ENCODE data around the gene ZGRF1.

Gene ZGRF1

GRCh38 chr4:112604589-112604988 lies 32.1 kb downstream of the ZGRF1 start:
- Mint-ChIP-seq H3K9me3 (no peaks in the 10 kb centered on the region), H3K27ac (no peak overlapping the region), H3K27me3 (no peaks in the 10 kb centered on the region), H3K36me3 (ENCODE audit: low read depth) (no peaks in the 10 kb centered on the region), H3K4me1 (ENCODE audit: low read depth) (no peaks in the 10 kb centered on the region), H3K4me3 (no peak overlapping the region)
- intact Hi-C loops (cut with micrococcal nuclease), result loop anchor here (1.0 to 10.0 kb wide), 2 partner anchors 276 to 530 kb away; no protein-coding TSS in a partner anchor

GRCh38 chr4:112594993-112595392 lies 41.7 kb downstream of the ZGRF1 start:
- Mint-ChIP-seq H3K36me3 (ENCODE audit: low read depth) (no peaks in the 10 kb centered on the region), H3K4me1 (ENCODE audit: low read depth) (no peaks in the 10 kb centered on the region), H3K9me3 (no peaks in the 10 kb centered on the region), H3K27ac (no peak overlapping the region), H3K4me3 (no peak overlapping the region), H3K27me3 (no peaks in the 10 kb centered on the region)
- intact Hi-C loops (cut with micrococcal nuclease), result no loop called here

DNA sequence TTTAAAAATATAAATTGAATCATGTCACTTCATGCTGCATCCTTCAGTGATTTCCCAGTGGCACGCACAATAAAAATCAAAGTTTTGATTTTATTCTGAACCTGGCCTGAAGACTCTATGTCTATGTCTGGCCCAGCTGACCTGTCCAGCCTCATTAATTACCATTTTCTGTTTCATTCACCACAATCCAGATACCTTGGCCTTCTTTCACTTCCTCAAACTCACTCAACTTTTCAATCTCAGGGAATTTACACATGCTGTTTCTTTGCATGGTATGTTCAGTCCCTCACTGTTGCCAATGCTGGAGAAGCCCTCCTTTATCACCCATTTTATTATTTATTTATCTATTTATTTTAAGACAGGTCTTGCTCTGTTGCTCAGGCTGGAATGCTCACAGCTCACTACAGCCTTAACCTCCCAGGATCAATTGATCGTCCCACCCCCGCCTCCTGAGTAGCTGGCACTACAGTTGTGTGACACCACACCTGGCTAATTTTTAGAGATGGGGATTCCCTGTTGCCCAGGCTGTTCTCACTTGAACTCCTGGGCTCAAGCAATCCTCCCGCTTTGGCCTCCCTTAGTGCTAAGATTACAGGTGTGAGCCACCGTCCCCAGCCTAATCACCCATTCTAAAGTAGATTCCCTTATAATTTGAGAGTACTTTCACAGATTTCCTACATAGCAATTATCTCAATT lies 43.1 kb downstream of the ZGRF1 start:
- Mint-ChIP-seq H3K36me3 (ENCODE audit: low read depth) (peaks cover 10% of the 10 kb centered on the region), H3K4me1 (ENCODE audit: low read depth) (peaks cover 7% of the 10 kb centered on the region), H3K27ac (no peak overlapping the region)

GRCh38 chr4:112592717-112593116 lies 44.0 kb downstream of the ZGRF1 start:
- Mint-ChIP-seq H3K4me3 (no peak overlapping the region), H3K36me3 (ENCODE audit: low read depth) (peaks cover 10% of the 10 kb centered on the region), H3K27ac (no peak overlapping the region), H3K27me3 (no peaks in the 10 kb centered on the region), H3K4me1 (ENCODE audit: low read depth) (peaks cover 7% of the 10 kb centered on the region), H3K9me3 (no peaks in the 10 kb centered on the region)
- intact Hi-C loops (cut with micrococcal nuclease), result no loop called here

More for the DNA sequence above, 43.1 kb downstream of the ZGRF1 start:
- H3K27me3 Mint-ChIP-seq, result no peaks in the 10 kb centered on the region
- intact Hi-C loops (cut with micrococcal nuclease), result no loop called here
- H3K9me3 Mint-ChIP-seq, result no peaks in the 10 kb centered on the region
- no peak overlapping the region for H3K4me3 Mint-ChIP-seq

- no peaks in the 10 kb centered on the region for H3K9me3 Mint-ChIP-seq
- intact Hi-C loops (cut with micrococcal nuclease), result no loop called here
- peaks cover 7% of the 10 kb centered on the region for H3K4me1 Mint-ChIP-seq (ENCODE audit: low read depth)
- no peaks in the 10 kb centered on the region for H3K27me3 Mint-ChIP-seq
- H3K27ac Mint-ChIP-seq, result no peak overlapping the region
- H3K4me3 Mint-ChIP-seq, result no peak overlapping the region
- H3K36me3 Mint-ChIP-seq (ENCODE audit: low read depth), result peaks cover 10% of the 10 kb centered on the region
These were observed 45.1 kb downstream of the ZGRF1 start for GRCh38 chr4:112591593-112591992.

- no peaks in the 10 kb centered on the region for H3K9me3 Mint-ChIP-seq
- no peak overlapping the region for H3K4me3 Mint-ChIP-seq
- no peak overlapping the region for H3K27ac Mint-ChIP-seq
- H3K27me3 Mint-ChIP-seq, result no peaks in the 10 kb centered on the region
- H3K36me3 Mint-ChIP-seq (ENCODE audit: low read depth), result peaks cover 10% of the 10 kb centered on the region
- intact Hi-C loops (cut with micrococcal nuclease), result no loop called here
- H3K4me1 Mint-ChIP-seq (ENCODE audit: low read depth), result peaks cover 7% of the 10 kb centered on the region
These were observed 47.5 kb downstream of the ZGRF1 start for GRCh38 chr4:112589206-112589605.

DNA sequence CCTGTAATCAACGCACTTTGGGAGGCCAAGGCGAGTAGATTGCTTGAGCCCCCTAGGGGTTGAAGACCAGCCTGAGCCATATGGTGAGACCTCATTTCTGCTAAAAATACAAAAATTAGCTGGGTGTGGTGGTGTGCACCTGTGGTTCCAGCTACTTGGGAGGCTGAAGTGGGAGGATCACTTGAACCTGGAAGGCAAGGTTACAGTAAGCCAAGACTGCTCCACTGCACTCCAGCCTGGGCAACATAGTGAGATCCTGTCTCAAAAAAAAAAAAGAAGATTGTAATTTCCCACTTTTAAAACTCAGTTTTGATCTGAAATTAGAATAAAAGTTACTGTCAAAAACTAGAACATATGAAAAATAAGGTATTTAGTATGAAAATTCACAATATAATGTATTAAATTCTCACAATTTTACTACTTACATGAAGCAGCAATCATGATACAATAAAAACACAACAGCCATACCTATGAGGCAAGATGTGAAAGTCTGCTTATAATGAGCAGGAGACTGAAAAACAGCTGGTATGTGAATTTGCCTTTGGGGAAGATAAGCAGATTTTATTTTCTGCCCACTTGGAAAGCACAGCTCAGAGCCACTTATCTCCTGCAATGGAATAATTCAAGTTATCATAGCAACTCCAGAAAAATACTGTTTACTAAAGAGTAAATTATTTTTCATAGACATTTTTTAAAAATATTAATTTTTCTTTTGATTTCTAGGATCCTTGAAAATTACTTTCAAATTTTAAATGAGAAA lies 50.6 kb downstream of the ZGRF1 start:
- Mint-ChIP-seq H3K4me3 (no peak overlapping the region), H3K4me1 (ENCODE audit: low read depth) (peaks cover 7% of the 10 kb centered on the region), H3K9me3 (no peaks in the 10 kb centered on the region), H3K27ac (no peak overlapping the region), H3K36me3 (ENCODE audit: low read depth) (peaks cover 23% of the 10 kb centered on the region), H3K27me3 (no peaks in the 10 kb centered on the region)
- intact Hi-C loops (cut with micrococcal nuclease), result no loop called here

GRCh38 chr4:112567536-112567935 lies 69.2 kb downstream of the ZGRF1 start:
- H3K27ac Mint-ChIP-seq, result no peak overlapping the region
- H3K4me1 Mint-ChIP-seq (ENCODE audit: low read depth), result no peaks in the 10 kb centered on the region
- H3K4me3 Mint-ChIP-seq, result no peak overlapping the region
- no peaks in the 10 kb centered on the region for H3K36me3 Mint-ChIP-seq (ENCODE audit: low read depth)
- H3K9me3 Mint-ChIP-seq, result no peaks in the 10 kb centered on the region
- intact Hi-C loops (cut with micrococcal nuclease), result no loop called here
- H3K27me3 Mint-ChIP-seq, result no peaks in the 10 kb centered on the region

DNA sequence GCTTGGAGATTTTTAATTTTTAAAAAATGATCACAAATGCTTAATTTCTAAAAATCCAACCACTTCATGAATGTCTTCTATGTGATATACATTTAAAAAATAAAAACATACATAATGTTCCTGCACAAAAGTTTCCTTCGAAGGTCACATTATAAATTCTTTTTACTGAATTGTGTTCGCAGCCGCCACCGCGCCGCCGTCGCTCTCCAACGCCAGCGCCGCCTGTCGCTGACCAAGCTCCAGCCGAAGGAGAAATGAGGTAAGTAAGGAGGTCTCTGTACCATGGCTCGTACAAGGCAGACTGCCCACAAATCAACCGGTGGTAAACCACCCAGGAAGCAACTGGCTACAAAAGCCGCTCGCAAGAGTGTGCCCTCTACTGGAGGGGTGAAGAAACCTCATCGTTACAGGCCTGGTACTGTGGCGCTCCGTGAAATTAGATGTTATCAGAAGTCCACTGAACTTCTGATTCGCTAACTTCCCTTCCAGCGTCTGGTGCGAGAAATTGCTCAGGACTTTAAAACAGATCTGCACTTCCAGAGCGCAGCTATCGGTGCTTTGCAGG lies 71.9 kb downstream of the ZGRF1 start:
- Mint-ChIP-seq H3K4me1 (ENCODE audit: low read depth) (peaks cover 7% of the 10 kb centered on the region), H3K27me3 (no peaks in the 10 kb centered on the region), H3K27ac (no peak overlapping the region), H3K4me3 (no peak overlapping the region), H3K9me3 (no peaks in the 10 kb centered on the region), H3K36me3 (ENCODE audit: low read depth) (no peaks in the 10 kb centered on the region)
- intact Hi-C loops (cut with micrococcal nuclease), result no loop called here

DNA sequence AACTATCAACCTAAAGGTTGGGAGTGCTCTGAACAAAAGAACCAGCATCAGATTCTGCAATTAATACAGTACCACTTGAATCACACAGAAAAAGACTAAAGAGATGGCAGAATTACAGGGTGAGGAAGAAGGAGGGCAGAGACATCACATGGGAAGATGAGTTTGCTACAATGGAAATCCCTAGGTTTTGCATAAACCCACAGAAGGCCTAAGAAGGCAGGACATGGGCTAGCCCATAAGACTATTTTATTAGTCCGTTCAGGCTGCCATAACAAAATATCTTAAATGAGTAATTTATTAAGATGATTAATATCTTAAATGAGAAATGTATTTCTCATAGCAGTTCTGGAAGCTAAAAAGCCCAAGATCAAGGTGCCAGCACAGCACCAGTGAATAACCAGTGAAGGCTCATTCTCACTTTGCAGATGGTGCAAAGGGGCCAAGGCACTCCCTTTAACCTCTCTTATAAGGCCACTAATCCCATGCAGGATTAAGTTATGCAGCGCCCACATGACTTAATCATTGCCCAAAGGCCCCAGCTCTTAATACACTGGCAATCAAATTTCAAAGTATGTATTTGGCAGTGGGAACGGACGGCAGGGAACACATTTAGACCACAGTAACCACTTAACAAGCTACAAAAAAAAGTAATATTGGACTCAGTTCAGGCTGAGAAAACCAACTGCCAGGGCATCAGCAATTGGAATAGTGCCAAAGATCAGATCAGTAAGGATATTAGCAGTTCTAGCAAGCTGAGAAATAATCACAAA lies 73.1 kb downstream of the ZGRF1 start:
- Mint-ChIP-seq H3K4me3 (no peak overlapping the region), H3K27me3 (no peaks in the 10 kb centered on the region), H3K27ac (no peak overlapping the region), H3K36me3 (ENCODE audit: low read depth) (no peaks in the 10 kb centered on the region), H3K4me1 (ENCODE audit: low read depth) (peaks cover 11% of the 10 kb centered on the region), H3K9me3 (no peaks in the 10 kb centered on the region)
- intact Hi-C loops (cut with micrococcal nuclease), result no loop called here

- Mint-ChIP-seq H3K27me3 (no peaks in the 10 kb centered on the region), H3K4me3 (no peak overlapping the region), H3K9me3 (no peaks in the 10 kb centered on the region), H3K4me1 (ENCODE audit: low read depth) (peaks cover 11% of the 10 kb centered on the region), H3K27ac (no peak overlapping the region), H3K36me3 (ENCODE audit: low read depth) (no peaks in the 10 kb centered on the region)
- intact Hi-C loops (cut with micrococcal nuclease), result no loop called here
These were observed 74.3 kb downstream of the ZGRF1 start for GRCh38 chr4:112562254-112562879.

GRCh38 chr4:112560084-112560483 lies 76.6 kb downstream of the ZGRF1 start:
- Mint-ChIP-seq H3K4me1 (ENCODE audit: low read depth) (peaks cover 11% of the 10 kb centered on the region), H3K9me3 (no peaks in the 10 kb centered on the region), H3K27ac (no peak overlapping the region), H3K4me3 (no peak overlapping the region), H3K27me3 (no peaks in the 10 kb centered on the region), H3K36me3 (ENCODE audit: low read depth) (no peaks in the 10 kb centered on the region)
- intact Hi-C loops (cut with micrococcal nuclease), result no loop called here

- no peak overlapping the region for H3K27ac Mint-ChIP-seq
- H3K4me1 Mint-ChIP-seq (ENCODE audit: low read depth), result peaks cover 11% of the 10 kb centered on the region
- no peaks in the 10 kb centered on the region for H3K36me3 Mint-ChIP-seq (ENCODE audit: low read depth)
- intact Hi-C loops (cut with micrococcal nuclease), result no loop called here
- H3K4me3 Mint-ChIP-seq, result no peak overlapping the region
- no peaks in the 10 kb centered on the region for H3K9me3 Mint-ChIP-seq
- H3K27me3 Mint-ChIP-seq, result no peaks in the 10 kb centered on the region
These were observed 77.7 kb downstream of the ZGRF1 start for GRCh38 chr4:112559053-112559452.

Data from dendritic cell treated with granulocyte-macrophage colony-stimulating factor and Interleukin-4, amounts not matched to agents 40 ng/mL and 50 ng/mL, for 4 days (primary cell).